Ishikawa (cell line): ENCODE data around the gene CTNND2.

Experiments
- CEBPB ChIP-seq: IDR thresholded peaks from 2 replicates; pipeline ENCODE4 v1.6.1; 2012
- CREB1 ChIP-seq: IDR thresholded peaks from 2 replicates; pipeline ENCODE4 v1.6.1; 2012; ENCODE audit warnings: low read depth
- EGR1 ChIP-seq: IDR thresholded peaks from 2 replicates; pipeline ENCODE4 v1.6.1; 2012
- EP300 ChIP-seq: IDR thresholded peaks from 2 replicates; pipeline ENCODE4 v1.6.1; 2012; ENCODE audit warnings: borderline replicate concordance
- FOXM1 ChIP-seq: IDR thresholded peaks from 2 replicates; pipeline ENCODE4 v1.6.1; 2012; ENCODE audit warnings: low read depth, borderline replicate concordance
- NFIC ChIP-seq: IDR thresholded peaks from 2 replicates; pipeline ENCODE4 v1.6.1; 2012
- RAD21 ChIP-seq: IDR thresholded peaks from 2 replicates; pipeline ENCODE4 v1.6.1; 2012; ENCODE audit warnings: low read depth
- REST ChIP-seq: IDR thresholded peaks from 2 replicates; pipeline ENCODE4 v1.6.1; 2012; ENCODE audit warnings: low read depth, mild to moderate bottlenecking
- TAF1 ChIP-seq: IDR thresholded peaks from 2 replicates; pipeline ENCODE4 v1.6.1; 2012; ENCODE audit warnings: low read depth, mild to moderate bottlenecking
- TCF12 ChIP-seq: IDR thresholded peaks from 2 replicates; pipeline ENCODE4 v1.6.1; 2012; ENCODE audit warnings: low read depth
- TEAD4 ChIP-seq: IDR thresholded peaks from 2 replicates; pipeline ENCODE4 v1.6.1; 2012
- USF1 ChIP-seq: IDR thresholded peaks from 2 replicates; pipeline ENCODE4 v1.6.1; 2012
- YY1 ChIP-seq: IDR thresholded peaks from 2 replicates; pipeline ENCODE4 v1.6.1; 2012; ENCODE audit warnings: low read depth
- ZBTB7A ChIP-seq: IDR thresholded peaks from 2 replicates; pipeline ENCODE4 v1.6.1; 2012; ENCODE audit warnings: low read depth
- TF ChIP-seq, protein P1 (sequence below): IDR thresholded peaks from 2 replicates; pipeline ENCODE4 v1.6.1; 2012

Gene CTNND2

DNA sequence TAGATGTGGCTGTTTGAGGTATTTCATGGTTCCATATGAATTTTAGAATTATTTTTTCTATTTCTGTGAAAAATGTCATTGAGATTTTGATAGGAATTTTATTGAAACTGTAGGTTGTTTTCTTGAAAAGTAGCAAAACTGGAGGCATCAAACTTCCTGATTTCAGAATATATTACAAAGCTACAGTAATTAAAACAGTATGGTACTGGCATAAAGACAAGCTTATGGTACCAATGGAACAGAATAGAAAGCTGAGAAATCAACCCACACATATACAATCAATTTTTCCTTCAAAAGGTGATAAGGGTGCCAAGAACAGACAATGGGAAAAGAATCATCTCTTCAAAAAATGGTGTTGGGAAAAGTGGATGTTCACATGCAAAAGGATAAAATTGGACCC, 945.5 kb downstream of the CTNND2 start:
- TF ChIP-seq TAF1 (no peak), REST (no peak), FOXM1 (no peak), TEAD4 (no peak), EGR1 (no peak), NFIC (no peak), EP300 (no peak), YY1 (no peak), USF1 (no peak), TCF12 (no peak), ZBTB7A (no peak), CEBPB (no peak), RAD21 (no peak), CREB1 (no peak)
- TF ChIP-seq, protein P1, sequence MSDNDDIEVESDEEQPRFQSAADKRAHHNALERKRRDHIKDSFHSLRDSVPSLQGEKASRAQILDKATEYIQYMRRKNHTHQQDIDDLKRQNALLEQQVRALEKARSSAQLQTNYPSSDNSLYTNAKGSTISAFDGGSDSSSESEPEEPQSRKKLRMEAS: no peak

- TF ChIP-seq TCF12 (no peak), ZBTB7A (no peak), EP300 (no peak), CEBPB (no peak), USF1 (no peak), REST (no peak), TEAD4 (no peak), EGR1 (no peak)
Observed at GRCh38 chr5:10949856-10950630, 954.2 kb downstream of the CTNND2 start.

DNA sequence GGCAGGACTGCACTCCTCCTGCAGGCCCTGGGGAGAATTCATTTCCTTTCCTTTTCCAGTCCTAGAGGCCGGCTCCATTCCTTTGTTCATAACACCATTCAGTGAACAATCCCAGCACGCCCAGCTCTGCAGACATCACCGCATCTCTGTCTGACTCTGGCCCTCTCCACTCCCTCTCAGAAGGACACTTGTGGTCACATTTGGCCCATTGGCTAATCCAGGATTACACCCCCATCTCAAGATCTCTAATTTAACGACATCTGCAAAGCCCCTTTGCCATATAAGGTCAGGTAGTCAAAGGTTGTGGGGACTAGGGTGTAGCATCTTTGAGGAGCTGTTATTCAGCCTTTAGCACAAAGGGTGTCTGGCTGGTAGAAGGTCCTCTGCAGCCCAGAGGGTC, 958.2 kb downstream of the CTNND2 start:
- TF ChIP-seq, protein P1: no peak
- TF ChIP-seq EGR1 (no peak), TEAD4 (no peak), YY1 (no peak), CEBPB (no peak), NFIC (no peak), USF1 (no peak), EP300 (no peak), REST (no peak), TAF1 (no peak), FOXM1 (no peak), ZBTB7A (no peak), CREB1 (no peak)

GRCh38 chr5:10941900-10942299, 962.3 kb downstream of the CTNND2 start:
- no peak for TF ChIP-seq ZBTB7A
- TF ChIP-seq YY1: no peak
- no peak for TF ChIP-seq RAD21
- TF ChIP-seq TAF1: no peak
- TF ChIP-seq, protein P1: no peak
- no peak for TF ChIP-seq CEBPB
- no peak for TF ChIP-seq EGR1
- TF ChIP-seq REST: no peak
- TF ChIP-seq NFIC: no peak
- no peak for TF ChIP-seq USF1
- no peak for TF ChIP-seq TCF12
- no peak for TF ChIP-seq TEAD4
- no peak for TF ChIP-seq EP300
- no peak for TF ChIP-seq FOXM1
- no peak for TF ChIP-seq CREB1
